HG03520 (cell line): ENCODE results near the gene PRKAR2B.
"Not testable (repeated sequence)": the region's sequence is repeated elsewhere in the genome, so short reads cannot be mapped to it uniquely, and the experiment has no call there.

ENCODE experiments used
- ATAC-seq: cut with Tn5 transposase; IDR thresholded peaks from one replicate; pipeline ENCODE4 v1.9.1; 2021; ENCODE audit warnings: mild to moderate bottlenecking, moderate library complexity; ENCODE audit not compliant: unreplicated experiment

Gene PRKAR2B

GRCh38 chr7:107115114-107115513 lies 70.6 kb downstream of the PRKAR2B start:
- no peak for ATAC-seq

DNA sequence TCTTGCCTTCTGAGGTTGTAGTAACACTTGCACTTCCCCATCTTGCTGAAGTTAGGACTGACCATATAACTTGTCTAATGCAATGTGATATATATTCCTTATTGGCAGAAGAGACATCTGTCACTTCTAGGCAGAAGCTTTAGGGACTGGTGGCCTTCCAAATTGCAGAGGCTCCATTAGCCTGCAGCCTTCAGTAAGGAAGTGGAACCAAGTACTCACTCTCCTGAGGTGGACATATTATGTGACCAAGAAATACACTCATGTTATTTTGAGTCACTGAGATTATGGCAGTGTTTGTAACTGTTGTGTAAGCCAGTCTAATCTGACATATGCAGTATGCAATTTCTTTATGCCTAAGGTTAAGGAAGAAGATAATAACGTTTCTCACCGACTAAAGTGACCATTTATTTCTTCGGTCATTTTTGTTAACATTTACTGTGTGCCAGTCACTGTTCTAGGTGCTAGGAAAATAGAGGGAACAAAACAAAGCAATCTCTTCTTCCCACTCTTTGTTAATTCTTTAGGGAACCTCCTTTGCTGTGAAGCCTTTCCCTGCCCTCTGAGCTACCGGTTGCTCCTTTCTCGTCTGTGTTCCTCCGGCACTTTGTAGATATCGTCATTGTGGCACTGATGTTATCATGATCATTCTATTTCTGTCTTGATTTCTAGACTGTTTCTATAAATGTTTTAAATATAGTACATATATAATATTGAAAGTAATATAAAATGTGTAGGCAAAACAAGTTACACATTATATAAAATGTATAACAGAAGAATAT lies 71.4 kb downstream of the PRKAR2B start:
- no peak for ATAC-seq

- ATAC-seq: no peak
These were observed 73.8 kb downstream of the PRKAR2B start for GRCh38 chr7:107118109-107118900.

DNA sequence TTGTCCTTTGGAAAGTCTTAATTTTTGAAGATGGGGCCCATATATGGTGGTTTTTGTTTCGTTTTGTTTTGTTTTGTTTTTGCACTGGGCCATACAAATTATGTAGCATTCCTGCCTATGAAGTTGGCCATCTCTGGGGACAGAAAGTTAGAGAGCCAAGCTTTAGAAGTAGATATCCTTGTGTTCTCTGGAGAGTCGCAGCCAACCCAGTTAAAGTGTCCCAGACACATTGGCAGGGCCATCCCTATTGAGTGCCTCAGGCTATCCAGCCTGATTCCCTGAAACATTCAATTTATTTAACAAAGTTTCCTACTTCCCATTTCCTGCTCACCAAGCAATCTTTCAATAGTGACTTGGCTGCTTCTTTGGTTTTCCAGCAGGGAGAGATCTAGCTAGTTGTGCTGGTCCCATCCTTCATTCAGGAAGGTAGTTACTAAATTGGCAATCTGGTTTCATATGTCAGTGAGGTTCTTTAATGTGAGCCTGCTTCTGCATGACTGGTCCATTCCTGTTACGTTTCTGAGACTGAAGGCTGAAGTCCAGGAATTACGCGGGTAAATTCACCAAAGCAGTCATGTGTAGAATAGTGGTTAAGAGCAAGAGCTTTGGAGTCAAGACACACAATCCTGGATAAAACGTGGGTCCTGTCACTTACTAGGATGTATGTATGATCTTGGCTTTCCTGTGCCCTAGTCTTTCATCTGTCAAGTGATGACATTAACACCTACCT lies 75.0 kb downstream of the PRKAR2B start:
- ATAC-seq: no peak

- no peak for ATAC-seq
These were observed 78.0 kb downstream of the PRKAR2B start for GRCh38 chr7:107122486-107122911.

- no peak for ATAC-seq
These were observed 78.9 kb downstream of the PRKAR2B start for GRCh38 chr7:107123392-107123791.

GRCh38 chr7:107125475-107125874 lies 81.0 kb downstream of the PRKAR2B start:
- no peak for ATAC-seq

DNA sequence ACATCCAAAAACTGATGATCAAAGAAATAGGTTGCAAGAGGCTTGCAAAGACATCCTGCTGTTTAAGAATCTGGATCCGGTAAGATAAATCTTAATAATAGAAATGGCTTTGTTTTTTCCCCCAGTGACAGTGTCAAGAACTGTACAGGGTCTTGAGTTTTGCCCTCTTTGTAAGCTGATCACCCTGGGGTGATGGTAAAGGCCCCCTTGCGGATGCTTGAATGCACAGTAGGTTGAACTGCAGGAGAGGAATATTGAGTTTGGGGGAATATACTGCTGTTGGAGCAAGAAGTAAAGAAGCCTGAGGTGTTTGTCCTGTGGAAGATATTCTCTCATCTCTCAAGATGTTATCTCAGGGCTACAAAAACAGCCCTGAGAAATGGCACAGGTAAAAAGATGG lies 83.7 kb downstream of the PRKAR2B start:
- no peak for ATAC-seq

GRCh38 chr7:107128748-107129147 lies 84.2 kb downstream of the PRKAR2B start:
- no peak for ATAC-seq

DNA sequence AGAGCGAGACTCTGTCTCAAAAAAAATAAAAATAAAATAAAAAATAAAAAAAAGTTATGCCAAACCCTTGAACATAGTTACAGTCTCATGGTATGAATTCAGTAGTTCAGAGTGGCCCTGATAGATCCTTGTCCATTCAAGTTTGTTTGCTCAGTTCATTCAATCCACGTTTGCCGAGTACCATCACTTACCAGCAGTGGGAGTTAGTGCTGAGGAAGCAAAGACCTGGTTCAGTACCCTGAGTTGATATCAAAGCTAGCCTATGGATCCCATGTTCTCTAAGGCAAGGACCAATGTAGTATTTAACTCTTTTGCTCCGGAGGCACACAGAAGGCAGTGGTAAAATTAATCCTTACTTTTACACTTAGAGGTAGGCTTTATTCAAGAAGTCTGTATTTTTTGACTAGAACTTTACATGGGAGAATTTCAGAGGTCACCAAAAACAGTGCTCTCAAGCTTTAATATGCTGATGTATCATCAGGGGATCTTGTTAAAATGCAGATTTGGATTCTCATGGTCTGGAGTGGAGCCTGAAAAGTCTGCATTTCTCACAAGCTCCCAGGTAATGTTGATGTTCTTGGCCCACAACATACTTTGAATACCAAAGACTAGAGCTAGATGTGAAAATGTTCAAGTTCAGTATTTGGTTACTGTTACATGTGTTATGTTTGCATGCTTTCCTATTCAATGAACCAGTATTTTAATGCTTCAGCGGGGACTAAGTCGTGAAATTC lies 86.1 kb downstream of the PRKAR2B start:
- ATAC-seq: no peak

- ATAC-seq: no peak
These were observed 88.9 kb downstream of the PRKAR2B start for GRCh38 chr7:107133396-107133795.

- no peak for ATAC-seq
These were observed 94.4 kb downstream of the PRKAR2B start for GRCh38 chr7:107138696-107139420.

DNA sequence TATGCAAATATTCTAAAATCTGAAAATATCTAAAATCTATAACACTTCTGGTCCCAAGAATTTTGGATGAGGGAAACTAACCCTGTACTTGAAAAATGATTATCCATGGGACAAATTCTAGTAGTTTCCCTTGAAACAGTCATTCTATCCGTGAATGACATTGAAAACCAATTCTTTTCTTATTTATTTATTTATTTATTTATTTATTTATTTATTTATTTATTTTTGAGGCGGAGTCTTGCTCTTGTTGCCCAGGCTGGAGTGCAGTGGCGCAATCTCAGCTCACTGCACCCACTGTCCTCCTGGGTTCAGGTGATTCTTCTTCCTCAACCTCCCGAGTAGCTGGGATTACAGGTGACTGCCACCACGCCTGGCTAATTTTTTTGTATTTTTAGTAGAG lies 99.4 kb downstream of the PRKAR2B start:
- not testable (repeated sequence) for ATAC-seq

- ATAC-seq: no peak
These were observed 100.7 kb downstream of the PRKAR2B start for GRCh38 chr7:107145067-107145838.

DNA sequence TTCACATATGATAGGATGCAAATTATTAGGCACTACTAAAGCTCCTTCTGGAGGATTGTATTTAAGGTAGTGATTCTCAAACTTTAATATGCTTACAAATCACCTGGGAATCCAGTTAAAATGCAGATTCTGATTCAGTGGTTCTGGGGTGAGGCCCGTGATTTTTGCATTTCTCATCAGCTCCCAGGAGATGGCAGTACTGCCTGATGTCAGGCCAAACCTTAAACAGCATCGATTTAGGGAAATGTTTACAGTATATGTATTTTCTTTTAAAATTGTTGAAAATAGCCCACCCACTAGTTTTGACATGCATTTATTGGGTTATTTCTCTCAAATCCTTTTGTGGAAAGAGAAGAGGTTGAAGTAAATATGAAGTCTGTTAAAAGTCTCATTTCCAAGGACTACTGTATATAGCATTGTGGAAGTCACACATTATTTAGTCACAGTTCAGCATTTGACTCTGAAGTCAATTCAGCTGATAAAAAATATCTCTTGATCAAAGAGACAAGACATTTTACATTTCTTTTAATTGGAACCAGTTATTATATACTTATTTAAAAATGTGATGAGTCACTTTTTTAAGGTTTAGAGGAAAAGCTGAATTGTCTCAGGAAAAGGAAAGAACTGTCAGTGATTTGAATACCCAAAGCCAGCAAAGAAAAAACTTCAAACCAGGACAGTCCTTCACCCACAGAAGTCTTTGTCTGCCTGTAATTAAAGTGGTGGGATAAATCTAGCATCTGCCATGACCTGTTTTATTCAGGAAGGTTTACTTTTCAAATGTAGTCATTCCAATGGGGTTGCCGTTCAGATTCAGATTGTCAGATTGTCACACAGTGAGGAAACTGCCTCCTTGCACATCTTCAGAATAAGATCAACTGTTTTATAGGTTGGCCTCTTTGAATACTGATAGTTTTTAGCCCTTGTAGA lies 103.2 kb downstream of the PRKAR2B start:
- no peak for ATAC-seq

DNA sequence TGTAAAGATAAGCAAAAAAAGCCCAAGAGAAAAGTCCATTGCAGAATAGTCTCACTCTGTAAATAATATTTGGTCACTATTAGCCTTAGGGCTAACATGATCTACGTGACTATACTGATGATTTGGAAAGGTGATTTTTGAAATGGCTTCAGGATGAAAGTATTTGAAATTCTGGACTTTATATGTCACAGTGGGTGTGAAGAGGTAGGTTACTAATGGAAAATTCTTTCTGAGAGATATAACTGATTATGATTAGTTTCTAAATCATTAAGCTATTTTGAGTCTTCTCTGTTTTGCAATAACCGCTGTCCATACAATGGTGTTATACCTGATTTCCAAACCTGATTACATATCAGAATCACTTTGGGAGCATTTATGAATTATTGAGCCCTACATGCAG lies 104.2 kb downstream of the PRKAR2B start:
- ATAC-seq: no peak

DNA sequence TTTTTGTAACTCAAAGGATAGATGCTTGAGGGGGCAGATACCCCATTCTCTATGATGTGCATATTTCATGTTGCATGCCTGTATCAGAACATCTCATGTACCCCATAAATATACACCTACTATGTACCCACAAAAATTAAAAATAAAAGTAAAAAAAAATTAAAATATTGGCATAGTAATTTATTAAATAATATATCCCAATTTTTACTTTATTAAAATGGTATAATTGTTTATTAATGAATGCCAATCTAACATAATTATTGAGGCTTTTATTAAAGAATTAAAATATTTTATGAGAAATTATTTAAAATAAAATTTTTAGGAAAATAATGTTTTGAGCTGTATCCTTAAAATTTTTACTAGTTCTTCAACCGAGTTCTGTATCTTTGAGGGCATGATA lies 105.4 kb downstream of the PRKAR2B start:
- ATAC-seq: no peak

- peak; percentile 56 for ATAC-seq
These were observed 106.0 kb downstream of the PRKAR2B start for GRCh38 chr7:107150375-107151073.
